GM20000 (cell line): ENCODE data around the gene CHAD.

ENCODE experiments used
- DNase-seq: peaks from one replicate; pipeline ENCODE4 v3.0.0; 2012; ENCODE audit warnings: low spot score
- TF ChIP-seq, protein P1 (sequence below): IDR thresholded peaks from 2 replicates; pipeline ENCODE4 v1.5.1; 2012; ENCODE audit warnings: mild to moderate bottlenecking, control low read depth; ENCODE audit errors: extremely low read depth, missing control alignments

The CHAD gene

DNA sequence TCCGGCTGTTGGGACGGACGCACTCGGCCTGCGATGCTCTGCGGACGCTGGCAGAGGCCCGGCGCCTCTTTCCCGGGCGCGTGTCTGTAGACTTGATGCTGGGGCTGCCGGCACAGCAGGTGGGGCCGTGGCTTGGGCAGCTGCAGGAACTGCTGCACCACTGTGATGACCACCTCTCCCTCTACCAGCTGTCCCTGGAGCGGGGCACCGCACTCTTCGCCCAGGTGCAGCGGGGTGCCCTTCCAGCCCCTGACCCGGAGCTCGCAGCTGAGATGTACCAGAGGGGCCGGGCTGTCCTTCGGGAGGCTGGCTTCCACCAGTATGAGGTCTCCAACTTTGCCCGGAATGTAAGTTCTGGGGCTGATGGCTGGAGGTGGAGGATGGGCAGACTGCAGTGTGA, 13.4 kb upstream of the CHAD start:
- TF ChIP-seq, protein P1, sequence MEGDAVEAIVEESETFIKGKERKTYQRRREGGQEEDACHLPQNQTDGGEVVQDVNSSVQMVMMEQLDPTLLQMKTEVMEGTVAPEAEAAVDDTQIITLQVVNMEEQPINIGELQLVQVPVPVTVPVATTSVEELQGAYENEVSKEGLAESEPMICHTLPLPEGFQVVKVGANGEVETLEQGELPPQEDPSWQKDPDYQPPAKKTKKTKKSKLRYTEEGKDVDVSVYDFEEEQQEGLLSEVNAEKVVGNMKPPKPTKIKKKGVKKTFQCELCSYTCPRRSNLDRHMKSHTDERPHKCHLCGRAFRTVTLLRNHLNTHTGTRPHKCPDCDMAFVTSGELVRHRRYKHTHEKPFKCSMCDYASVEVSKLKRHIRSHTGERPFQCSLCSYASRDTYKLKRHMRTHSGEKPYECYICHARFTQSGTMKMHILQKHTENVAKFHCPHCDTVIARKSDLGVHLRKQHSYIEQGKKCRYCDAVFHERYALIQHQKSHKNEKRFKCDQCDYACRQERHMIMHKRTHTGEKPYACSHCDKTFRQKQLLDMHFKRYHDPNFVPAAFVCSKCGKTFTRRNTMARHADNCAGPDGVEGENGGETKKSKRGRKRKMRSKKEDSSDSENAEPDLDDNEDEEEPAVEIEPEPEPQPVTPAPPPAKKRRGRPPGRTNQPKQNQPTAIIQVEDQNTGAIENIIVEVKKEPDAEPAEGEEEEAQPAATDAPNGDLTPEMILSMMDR, result no peak
- no peak for DNase-seq

DNA sequence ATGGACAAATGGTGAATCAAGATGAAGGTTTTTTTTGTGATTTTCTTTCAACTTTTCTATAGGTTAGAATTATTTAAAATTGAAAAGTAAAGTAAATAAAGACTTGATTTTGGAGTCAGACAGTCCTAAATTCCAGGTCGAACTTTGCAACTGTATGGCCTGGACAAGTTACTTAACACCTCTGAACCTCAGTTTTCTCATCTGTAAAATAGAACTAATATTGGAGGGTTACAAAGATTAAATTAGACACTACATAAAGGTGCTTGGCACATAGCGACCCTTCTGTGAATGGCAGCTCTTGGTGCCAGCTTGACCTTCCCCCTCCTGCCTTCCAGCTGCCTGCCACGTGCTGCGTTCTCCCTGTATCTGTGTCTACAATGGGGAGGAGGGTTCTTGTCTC, 13.0 kb upstream of the CHAD start:
- TF ChIP-seq, protein P1, result no peak
- no peak for DNase-seq

DNA sequence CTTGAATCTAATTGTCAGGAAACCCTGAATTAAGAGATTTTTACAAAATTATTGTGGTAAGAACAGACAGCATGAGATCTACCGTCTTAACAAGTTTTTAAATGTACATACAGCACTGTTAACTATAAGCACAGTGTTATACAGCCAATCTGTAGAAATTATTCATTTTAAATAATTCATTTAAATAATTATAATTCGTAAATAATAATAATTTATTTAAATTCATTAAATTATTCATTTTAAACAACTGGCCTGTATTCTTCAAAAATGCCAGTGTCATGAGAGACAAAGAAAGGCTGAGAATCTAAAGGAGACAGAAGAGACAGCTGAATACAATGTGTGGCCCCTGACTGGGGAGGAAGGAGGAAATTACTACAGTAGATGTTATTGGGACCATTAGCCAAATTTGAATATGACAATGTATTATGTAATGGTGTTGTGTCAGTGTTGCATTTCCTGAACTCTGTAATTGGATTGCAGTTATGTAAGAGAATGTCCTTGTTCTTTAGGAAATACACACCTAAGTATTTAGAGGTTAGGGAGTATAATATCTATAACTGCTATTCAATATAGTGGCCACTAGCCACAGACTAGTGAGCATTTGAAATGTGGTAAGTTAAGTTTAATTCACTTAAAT, 12.3 kb upstream of the CHAD start:
- no peak for DNase-seq
- TF ChIP-seq, protein P1, result no peak

DNA sequence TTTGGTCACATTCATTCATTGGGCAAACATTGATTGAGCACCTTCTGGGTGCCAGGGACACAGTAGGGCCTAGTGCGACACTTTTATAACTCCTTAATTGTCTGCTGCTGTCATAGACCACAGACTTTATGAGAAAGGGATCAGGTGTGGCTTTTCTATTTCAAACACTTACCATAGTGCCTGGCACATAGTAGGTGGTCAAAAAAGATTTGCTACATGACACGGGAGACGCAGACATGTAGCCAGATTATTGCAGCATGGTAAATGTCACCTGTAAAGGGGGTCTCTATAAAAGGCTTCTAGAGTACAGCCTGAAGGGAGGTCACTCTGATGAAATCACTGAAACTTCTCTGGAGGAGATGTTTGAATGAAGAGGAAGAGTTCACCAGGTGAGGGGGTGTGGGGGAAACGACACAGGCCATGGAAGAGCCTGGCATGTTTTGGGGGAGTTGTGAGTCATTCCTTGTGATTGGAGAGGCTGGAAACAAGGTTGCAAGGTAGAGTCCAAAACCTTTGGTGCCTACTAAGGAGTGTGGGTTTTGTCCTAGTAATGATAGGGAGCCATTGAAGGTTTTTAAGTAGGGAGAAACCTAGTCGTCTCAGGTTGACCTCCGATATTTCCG, 11.6 kb upstream of the CHAD start:
- no peak for DNase-seq
- TF ChIP-seq, protein P1, result no peak

DNA sequence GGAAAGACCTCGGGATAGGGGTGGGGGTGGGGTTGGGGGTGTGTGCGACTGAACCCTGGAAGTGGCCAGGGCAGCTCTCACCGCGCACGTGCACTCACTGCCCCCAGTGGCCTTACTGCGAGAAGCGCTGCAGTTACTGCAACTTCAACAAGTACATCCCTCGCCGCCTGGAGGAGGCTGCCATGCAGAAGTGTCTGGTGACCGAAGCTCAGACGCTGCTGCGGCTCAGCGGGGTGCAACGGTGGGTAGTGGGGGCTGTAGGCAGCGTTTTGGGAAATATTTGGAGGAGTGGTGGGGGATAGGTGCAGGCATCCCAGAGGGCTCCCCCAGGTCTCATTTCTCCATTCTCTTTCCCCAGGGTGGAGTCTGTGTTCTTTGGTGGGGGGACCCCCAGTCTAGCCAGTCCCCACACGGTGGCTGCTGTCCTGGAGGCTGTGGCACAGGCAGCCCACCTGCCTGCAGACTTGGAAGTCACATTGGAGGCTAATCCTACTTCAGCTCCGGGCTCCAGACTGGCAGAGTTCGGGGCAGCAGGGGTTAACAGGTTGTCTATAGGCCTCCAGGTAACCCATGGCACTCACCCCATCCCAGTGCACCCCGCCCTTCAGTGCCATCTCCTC, 11.0 kb upstream of the CHAD start:
- TF ChIP-seq, protein P1, result peak; percentile 66
- peak; percentile 84 for DNase-seq

DNA sequence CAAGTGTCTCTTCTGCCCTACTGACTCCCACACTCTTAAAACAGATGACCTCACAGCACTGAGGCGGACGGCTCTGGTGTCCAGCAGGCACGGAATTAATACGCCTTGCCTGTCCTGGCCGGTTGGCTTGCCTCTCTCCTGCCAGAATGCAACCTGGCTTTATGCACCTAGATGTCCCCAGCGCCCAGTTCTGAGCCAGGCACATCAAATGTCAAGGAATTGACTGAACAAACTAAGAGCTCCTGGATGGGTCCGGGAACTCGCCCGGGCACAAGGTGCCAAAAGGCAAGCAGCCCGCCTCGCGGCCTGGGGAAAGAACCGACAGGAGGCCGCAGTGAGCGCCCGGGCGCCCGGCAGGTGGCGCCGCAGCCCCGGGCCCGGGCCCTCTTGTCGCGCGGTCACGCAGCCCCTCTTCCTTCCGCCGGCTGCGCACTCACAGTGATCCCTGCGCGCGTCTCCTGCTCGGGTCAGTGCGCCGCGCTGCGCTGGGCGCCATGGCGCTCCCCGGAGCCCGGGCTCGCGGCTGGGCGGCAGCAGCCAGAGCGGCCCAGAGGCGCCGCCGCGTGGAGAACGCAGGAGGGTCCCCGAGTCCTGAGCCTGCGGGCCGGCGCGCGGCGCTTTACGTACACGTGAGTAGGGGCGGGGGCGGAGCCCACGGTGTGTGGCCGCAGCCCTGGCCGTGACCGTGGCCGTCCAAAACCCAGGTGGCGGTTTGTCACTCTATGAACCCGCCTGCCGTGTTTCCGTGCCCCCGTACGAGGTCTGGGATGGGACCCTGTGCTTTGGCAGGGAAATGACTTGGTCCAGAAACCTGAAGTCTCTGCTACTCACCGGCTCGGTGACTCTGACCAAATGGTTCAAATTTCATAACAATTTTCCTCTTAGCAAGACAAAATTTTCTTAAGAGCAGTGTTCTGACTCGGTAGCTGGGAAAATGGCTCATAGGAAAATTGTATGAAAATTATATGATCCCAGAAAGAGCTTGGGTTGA, 10.0 kb upstream of the CHAD start, which contains the start of gene RSAD1:
Gene RSAD1 (plus strand): TSS at position 470 of the 991 bp plus-strand sequence. CDS start 25 bp downstream, at position 495.
- DNase-seq, result peak; percentile 95
- TF ChIP-seq, protein P1, result peak; percentile 88
